Measurements from ENCODE around the gene PLEK2.
"Not testable (repeated sequence)": the region's sequence is repeated elsewhere in the genome, so short reads cannot be mapped to it uniquely, and the experiment has no call there.

The PLEK2 gene

GRCh38 chr14:67358924-67359774, 52.8 kb downstream of the PLEK2 start:
- no peak for DNase-seq (ENCODE audit: low read depth)

DNA sequence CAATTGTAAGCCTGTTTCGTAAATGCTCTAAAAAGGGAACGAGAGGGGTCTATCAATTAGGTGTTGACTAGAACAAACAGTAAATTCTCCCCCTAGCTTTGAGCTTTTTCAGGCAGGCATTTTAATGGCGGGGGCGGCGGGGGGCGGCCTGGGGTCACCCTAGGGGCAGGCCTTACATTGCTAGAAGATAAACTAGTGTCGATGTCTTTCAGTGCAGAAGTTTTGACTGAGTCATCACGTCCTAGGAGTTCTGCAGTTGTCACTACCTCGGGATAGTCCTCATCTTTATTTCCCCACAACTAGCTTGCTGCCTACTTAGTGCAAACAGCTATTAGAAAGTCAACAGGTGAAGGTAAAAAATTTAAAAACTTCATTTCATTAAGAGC, 54.0 kb downstream of the PLEK2 start:
- DNase-seq (ENCODE audit: low read depth), result no peak

DNA sequence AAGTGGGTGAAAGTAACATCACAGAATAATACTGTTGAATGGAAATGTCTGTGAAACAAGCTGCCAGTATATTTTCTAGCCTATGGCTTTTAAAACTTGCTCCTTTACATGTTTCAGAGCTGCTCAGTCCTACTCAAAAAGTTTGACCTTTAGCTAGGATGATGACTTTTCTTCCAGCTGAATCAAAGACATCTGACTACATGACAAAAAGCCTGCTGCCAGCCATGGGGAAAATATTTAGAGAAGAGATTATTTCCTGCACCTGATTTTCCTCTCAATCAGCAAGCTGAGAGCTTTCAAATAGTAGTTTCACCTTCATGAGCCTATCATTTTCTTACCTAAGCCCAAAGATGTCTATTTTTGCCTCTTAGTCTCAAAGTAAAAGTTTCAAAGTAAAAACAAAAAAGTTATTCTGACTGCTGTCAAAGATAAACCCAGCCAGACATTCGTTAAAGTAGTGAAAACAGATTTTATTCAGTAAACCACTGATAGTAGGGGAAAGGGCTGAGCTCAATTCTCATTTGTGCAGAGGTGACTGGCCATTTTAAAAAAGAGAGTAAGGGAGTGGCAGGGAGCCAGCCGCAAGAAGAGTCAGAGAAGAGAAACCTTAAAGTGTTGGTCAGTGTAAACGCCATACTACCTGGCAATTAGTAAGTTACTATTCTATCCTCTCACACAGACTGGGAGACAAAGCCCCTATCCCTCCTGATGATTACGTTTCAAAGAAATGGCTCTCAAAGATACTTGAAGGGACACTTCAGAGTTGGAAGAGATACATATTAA, 54.6 kb downstream of the PLEK2 start:
- DNase-seq (ENCODE audit: low read depth), result no peak

DNA sequence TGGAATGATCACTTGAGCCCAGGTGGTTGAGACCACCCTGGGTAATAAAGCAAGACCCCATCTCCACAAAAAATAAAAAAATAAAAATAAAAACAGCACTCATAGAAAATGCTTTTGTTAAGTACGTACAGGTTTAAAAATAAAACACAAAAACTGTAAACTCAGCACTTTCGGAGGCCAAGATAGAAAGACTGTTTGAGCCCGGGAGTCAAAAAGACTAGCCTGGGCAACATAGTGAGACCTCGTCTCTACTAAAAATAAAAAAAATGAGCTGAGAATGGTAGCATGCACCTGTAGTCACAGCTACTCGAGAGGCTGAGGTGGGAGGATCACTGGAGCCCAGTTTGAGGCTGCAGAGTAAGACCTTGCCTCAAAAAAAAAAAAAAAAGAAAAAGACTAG, 59.9 kb downstream of the PLEK2 start:
- DNase-seq (ENCODE audit: low read depth), result no peak

DNA sequence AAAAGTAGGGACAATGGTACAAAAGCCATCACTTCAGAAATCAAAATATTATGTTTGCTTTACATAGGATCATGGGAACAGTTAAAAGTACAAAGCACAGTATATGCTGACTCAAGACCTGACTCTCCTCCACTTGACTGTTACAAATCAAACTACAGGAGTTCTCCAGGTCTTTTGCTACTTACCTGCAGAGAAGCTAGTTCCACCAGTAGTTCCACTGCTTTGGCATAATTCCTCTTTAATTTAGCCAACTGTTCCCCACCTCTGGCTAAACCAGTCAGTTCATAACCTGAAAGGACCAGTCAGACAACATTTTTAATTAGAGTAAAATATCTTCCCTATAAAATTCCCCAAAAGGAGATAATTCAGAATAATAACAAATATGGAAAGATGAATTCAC, 66.4 kb downstream of the PLEK2 start:
- DNase-seq (ENCODE audit: low read depth), result no peak

GRCh38 chr14:67343601-67344230, 68.2 kb downstream of the PLEK2 start:
- no peak for DNase-seq (ENCODE audit: low read depth)

DNA sequence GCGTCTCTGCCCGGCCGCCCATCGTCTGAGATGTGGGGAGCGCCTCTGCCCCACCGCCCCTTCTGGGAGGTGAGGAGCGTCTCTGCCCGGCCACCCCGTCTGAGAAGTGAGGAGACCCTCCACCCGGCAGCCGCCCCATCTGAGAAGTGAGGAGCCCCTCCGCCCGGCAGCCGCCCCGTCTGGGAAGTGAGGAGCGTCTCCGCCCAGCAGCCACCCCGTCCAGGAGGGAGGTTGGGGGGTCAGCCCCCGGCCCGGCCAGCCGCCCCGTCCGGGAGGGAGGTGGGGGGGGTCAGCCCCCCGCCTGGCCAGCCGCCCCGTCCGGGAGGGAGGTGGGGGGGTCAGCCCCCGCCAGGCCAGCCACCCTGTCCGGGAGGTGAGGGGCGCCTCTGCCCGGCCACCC, 70.7 kb downstream of the PLEK2 start:
- not testable (repeated sequence) for DNase-seq (ENCODE audit: low read depth)

Measured in activated gamma-delta T cell treated with anti-CD3 and anti-CD28 coated beads, Interleukin-2, amount 50 U/mL, for 16 hours (primary cell).